Neural cell (in vitro differentiated cells): ENCODE measurements around the gene SHISA7.

Experiments
- CTCF ChIP-seq: fragments of 450-650 bp; IDR thresholded peaks from 2 replicates; pipeline ENCODE4 v1.5.1; 2014; ENCODE audit warnings: antibody characterized with exemption, mild to moderate bottlenecking, moderate library complexity; ENCODE audit not compliant: poor library complexity, severe bottlenecking
- EP300 ChIP-seq: fragments of 450-650 bp; conservative IDR thresholded peaks from 2 replicates; pipeline ENCODE4 v1.6.1; 2014; ENCODE audit warnings: antibody characterized with exemption, mild to moderate bottlenecking, moderate library complexity; ENCODE audit not compliant: poor library complexity, severe bottlenecking
- EZH2 ChIP-seq: fragments of 200-600, 300-800 bp; shearing (Covaris generic), sonication (generic); IDR thresholded peaks from 2 replicates; pipeline ENCODE4 v1.6.1; 2014; ENCODE audit warnings: antibody characterized with exemption, low read length, borderline replicate concordance, mild to moderate bottlenecking; ENCODE audit not compliant: insufficient read depth, poor library complexity, severe bottlenecking
- MXI1 ChIP-seq: fragments of 450-650 bp; conservative IDR thresholded peaks from 2 replicates; pipeline ENCODE4 v1.6.1; 2014; ENCODE audit warnings: antibody characterized with exemption, mild to moderate bottlenecking; ENCODE audit not compliant: poor library complexity, severe bottlenecking
- POLR2AphosphoS5 ChIP-seq: IDR thresholded peaks from 2 replicates; pipeline ENCODE4 v1.6.1; 2012
- RAD21 ChIP-seq: fragments of 450-650 bp; conservative IDR thresholded peaks from 2 replicates; pipeline ENCODE4 v1.6.1; 2014; ENCODE audit warnings: antibody characterized with exemption, mild to moderate bottlenecking, moderate library complexity
- REST ChIP-seq: IDR thresholded peaks from 2 replicates; pipeline ENCODE4 v1.6.1; 2012; ENCODE audit warnings: borderline replicate concordance
- SMC3 ChIP-seq: fragments of 450-650 bp; conservative IDR thresholded peaks from 2 replicates; pipeline ENCODE4 v1.6.1; 2014; ENCODE audit warnings: antibody characterized with exemption, mild to moderate bottlenecking, moderate library complexity; ENCODE audit not compliant: poor library complexity
- TAF1 ChIP-seq: IDR thresholded peaks from 2 replicates; pipeline ENCODE4 v1.6.1; 2012; ENCODE audit warnings: low read depth

GRCh38 chr19:55432241-55432959 lies 10.7 kb downstream of the SHISA7 start:
- no peak for TF ChIP-seq POLR2AphosphoS5
- TF ChIP-seq CTCF, result no peak
- TF ChIP-seq REST, result no peak
- no peak for TF ChIP-seq EZH2
- no peak for TF ChIP-seq EP300
- TF ChIP-seq SMC3, result no peak
- TF ChIP-seq TAF1, result no peak
- no peak for TF ChIP-seq RAD21
- TF ChIP-seq MXI1, result no peak
